AG09309 (cell line): Measurements from ENCODE around the gene ANP32A.

Experiments
- DNase-seq: peaks from one replicate; pipeline ENCODE4 v3.0.0-alpha.2; 2010; ENCODE audit warnings: low read depth
- H3K4me3 ChIP-seq: 2 replicates; pipeline ENCODE4 v1.5.1; 2011; ENCODE audit warnings: mild to moderate bottlenecking, low read depth, low read length, moderate library complexity; ENCODE audit not compliant: control insufficient read depth
- CTCF ChIP-seq: IDR thresholded peaks from 2 replicates; pipeline ENCODE4 v1.5.1; 2011; ENCODE audit warnings: mild to moderate bottlenecking, low read depth, low read length, inconsistent platforms; ENCODE audit not compliant: insufficient read depth, control insufficient read depth; ENCODE audit errors: missing control alignments

The ANP32A gene

GRCh38 chr15:68770216-68770615, 50.5 kb downstream of the ANP32A start:
- no peak for TF ChIP-seq CTCF
- no peak for DNase-seq
- H3K4me3 ChIP-seq: no peak overlapping the region

- TF ChIP-seq CTCF: no peak
- DNase-seq: no peak
These were observed 51.0 kb downstream of the ANP32A start for GRCh38 chr15:68769702-68770101.

GRCh38 chr15:68768321-68768720, 52.4 kb downstream of the ANP32A start:
- no peak for TF ChIP-seq CTCF
- no peak overlapping the region for H3K4me3 ChIP-seq
- DNase-seq: no peak

More at GRCh38 chr15:68769702-68770101, 51.0 kb downstream of the ANP32A start:
- H3K4me3 ChIP-seq: no peak overlapping the region

GRCh38 chr15:68767833-68768232, 52.9 kb downstream of the ANP32A start:
- no peak for DNase-seq
- H3K4me3 ChIP-seq: no peak overlapping the region
- TF ChIP-seq CTCF: no peak

GRCh38 chr15:68765602-68766368, 54.9 kb downstream of the ANP32A start:
- no peak for DNase-seq
- no peak overlapping the region for H3K4me3 ChIP-seq
- TF ChIP-seq CTCF: no peak

GRCh38 chr15:68764090-68764489, 56.6 kb downstream of the ANP32A start:
- DNase-seq: no peak
- H3K4me3 ChIP-seq: no peak overlapping the region
- TF ChIP-seq CTCF: no peak
